Measurements from ENCODE around the gene STX17.

- no peak for TF ChIP-seq ZNF384 (IDR thresholded peaks at IDR 0.05)
- TF ChIP-seq SP1 (IDR thresholded peaks at IDR 0.05), result no peak
- no peak for TF ChIP-seq CTBP1 (IDR thresholded peaks at IDR 0.05; ENCODE audit: borderline replicate concordance)
- TF ChIP-seq FOXM1 (IDR thresholded peaks at IDR 0.05; ENCODE audit: borderline replicate concordance), result no peak
- no peak for TF ChIP-seq SUZ12 (IDR thresholded peaks at IDR 0.05)
- no peak for TF ChIP-seq FOXA1 (IDR thresholded peaks at IDR 0.05)
- TF ChIP-seq PKNOX1 (IDR thresholded peaks at IDR 0.05), result no peak
- no peak for TF ChIP-seq TARDBP (IDR thresholded peaks at IDR 0.05)
- TF ChIP-seq ELF4 (IDR thresholded peaks at IDR 0.05), result no peak
- no peak for TF ChIP-seq HDGF (IDR thresholded peaks at IDR 0.05; ENCODE audit: borderline replicate concordance)
- no peak for TF ChIP-seq FOXK2 (IDR thresholded peaks at IDR 0.05)
- TF ChIP-seq BHLHE40 (IDR thresholded peaks at IDR 0.05; ENCODE audit: borderline replicate concordance), result no peak
These were observed 10.2 kb downstream of the STX17 start for GRCh38 chr9:99916650-99917049.

Measured in HEK293T (cell line).